ENCODE data around the gene MYO1B. TPM values are rescaled to one million over a fixed set of nuclear protein-coding genes. Genes with fewer than 3 reads are reported as not detected.

The MYO1B gene
- total and polyA plus RNA-seq, 2 of the 8 experiments (the other 6 are each of a cell fraction or from before 2014, with no cell fraction given): 15.5 to 61.2 TPM

- peaks cover 1 to 24% (median 16%) of the 10 kb centered on the region in 4 experiments; a peak in 4 of 7 replicates for H3K4me1 ChIP-seq (replicated peaks in 1 of 4; ENCODE audit: control insufficient read depth in 3 of 4, insufficient read depth in 4 of 4, low read length in 3 of 4)
Measured at GRCh38 chr2:191319186-191319585, 74.0 kb downstream of the MYO1B start.

More at GRCh38 chr2:191319186-191319585, 74.0 kb downstream of the MYO1B start:
- no peak overlapping the region for H2BK120ac ChIP-seq (replicated peaks; ENCODE audit: low read depth, low read length)
- peaks cover 2% of the 10 kb centered on the region; the same call in 1 of the 2 replicates for H3K79me1 ChIP-seq (ENCODE audit: low read depth, low read length)
- peaks cover 0 to 76% of the 10 kb centered on the region in 2 experiments; a peak in 3 of 4 replicates for H3K79me2 ChIP-seq (ENCODE audit: control insufficient read depth in 1 of 2, insufficient read depth in 2 of 2, low read length in 2 of 2)
- ChIA-PET POLR2A (ENCODE audit: partially characterized antibody) (interaction anchor here (0.7 kb wide), 1 partner anchor 218 kb away, joined by 3 read pairs; no protein-coding TSS in a partner anchor), CTCF (ENCODE audit: partially characterized antibody) (interaction anchor here (0.7 to 5.3 kb wide), 7 partner anchors 8 to 267 kb away, joined by 3 to 32 read pairs (median 3); no protein-coding TSS in a partner anchor)
- no peak overlapping the region for H2BK12ac ChIP-seq (ENCODE audit: low read depth, low read length)
- FAIRE-seq (no peak), DNase-seq (ENCODE audit: low read depth in 1 of 2, low spot score in 2 of 2) (no peak)
- H3K23ac ChIP-seq (ENCODE audit: insufficient read length): no peak overlapping the region
- no peak overlapping the region for H2BK20ac ChIP-seq (ENCODE audit: low read length)
- no peak overlapping the region for H2AFZ ChIP-seq (ENCODE audit: low read length)
- no peak overlapping the region for H4K91ac ChIP-seq (replicated peaks; ENCODE audit: insufficient read length, low read length)
- TF ChIP-seq SIN3A (conservative IDR thresholded peaks at IDR 0.05 in 1 of 2, IDR thresholded peaks at IDR 0.05 in 1 of 2; ENCODE audit: low read depth in 1 of 2, low read length in 2 of 2): no peak
- TF ChIP-seq SP1 (IDR thresholded peaks at IDR 0.05; ENCODE audit: low read depth, low read length): no peak
- no peak for TF ChIP-seq TCF12 (IDR thresholded peaks at IDR 0.05; ENCODE audit: low read depth, low read length)
- H3K27ac ChIP-seq (ENCODE audit: low read depth, low read length): no peak overlapping the region
- no peak overlapping the region for H4K8ac ChIP-seq (ENCODE audit: extremely low read depth, insufficient read depth, low read length)
- H4K20me1 ChIP-seq (replicated peaks in 1 of 2; ENCODE audit: control insufficient read depth in 1 of 2, insufficient read depth in 2 of 2, low read length in 2 of 2): peaks cover 0 to 4% of the 10 kb centered on the region in 2 experiments
- H3K14ac ChIP-seq (ENCODE audit: insufficient read length): no peak overlapping the region
- H2AK5ac ChIP-seq (ENCODE audit: low read depth, low read length): no peak overlapping the region
- H3K9ac ChIP-seq (replicated peaks in 1 of 4; ENCODE audit: extremely low read depth in 1 of 4, low read depth in 3 of 4, low read length in 3 of 4): no peak overlapping the region
- no peak overlapping the region for H3K4me2 ChIP-seq (ENCODE audit: insufficient read depth in 1 of 2, low read depth in 2 of 2, low read length in 2 of 2)
- H4K5ac ChIP-seq (ENCODE audit: insufficient read length, low read depth, low read length): no peak overlapping the region
- H3K56ac ChIP-seq (replicated peaks; ENCODE audit: insufficient read length, low read depth, low read length): no peak overlapping the region
- H2BK5ac ChIP-seq (ENCODE audit: low read depth, low read length): no peak overlapping the region
- H3K4ac ChIP-seq (replicated peaks; ENCODE audit: insufficient read length, low read depth, low read length): no peak overlapping the region
- H3K9me3 ChIP-seq (ENCODE audit: insufficient read depth in 2 of 2, low read depth in 1 of 2, low read length in 1 of 2): no peaks in the 10 kb centered on the region; a peak in 1 of 4 replicates
- no peak overlapping the region for H3K18ac ChIP-seq (ENCODE audit: extremely low read depth, low read length)
- no peaks in the 10 kb centered on the region for H3K27me3 ChIP-seq (replicated peaks in 1 of 4; ENCODE audit: control insufficient read depth in 3 of 4, extremely low read depth in 1 of 4, insufficient read depth in 3 of 4, low read length in 3 of 4)
- peaks cover 2% of the 10 kb centered on the region; the same call in 1 of the 2 replicates for H3K23me2 ChIP-seq (ENCODE audit: low read depth, low read length)
- H2BK15ac ChIP-seq (ENCODE audit: low read length): no peak overlapping the region
- H3K4me3 ChIP-seq (ENCODE audit: extremely low read depth in 1 of 4, insufficient read depth in 2 of 4, low read depth in 3 of 4, low read length in 4 of 4): no peak overlapping the region
- 85% methylated on average over 2 of the region's 2 CpGs; no CpG with 5 or more reads in 1 of the 2 experiments for WGBS, 2 experiments (ENCODE audit: extremely low coverage in 1 of 2, insufficient coverage in 1 of 2, insufficient read length in 1 of 2, insufficient replicate concordance in 2 of 2, low coverage in 1 of 2, low lambda C conversion rate in 2 of 2, missing lambda C conversion rate in 1 of 2)
- H3K36me3 ChIP-seq (ENCODE audit: control insufficient read depth in 2 of 4, insufficient read depth in 4 of 4, low read length in 3 of 4): no peaks in the 10 kb centered on the region

Data from H1 (cell line).